ENCODE measurements around the gene ERN1. TPM values are rescaled to one million over a fixed set of nuclear protein-coding genes. Genes with fewer than 3 reads are reported as not detected.
"Not testable (repeated sequence)": the region's sequence is repeated elsewhere in the genome, so short reads cannot be mapped to it uniquely, and the experiment has no call there.

The ERN1 gene
- total RNA-seq, 1 experiment from 2014 or later, result 1.2 TPM

- in situ Hi-C loops (cut with HindIII; ENCODE audit: low pct_unique_long_range_greater_than_20kb, low sequenced_read_pairs), result no loop called here
- DNase-seq (ENCODE audit: low read depth), result peak; percentile 49
Observed at GRCh38 chr17:64025732-64026294, 104.1 kb downstream of the ERN1 start.

GRCh38 chr17:64024781-64025731, 104.9 kb downstream of the ERN1 start:
- no peak for DNase-seq (ENCODE audit: low read depth)
- in situ Hi-C loops (cut with HindIII; ENCODE audit: low pct_unique_long_range_greater_than_20kb, low sequenced_read_pairs), result no loop called here

DNA sequence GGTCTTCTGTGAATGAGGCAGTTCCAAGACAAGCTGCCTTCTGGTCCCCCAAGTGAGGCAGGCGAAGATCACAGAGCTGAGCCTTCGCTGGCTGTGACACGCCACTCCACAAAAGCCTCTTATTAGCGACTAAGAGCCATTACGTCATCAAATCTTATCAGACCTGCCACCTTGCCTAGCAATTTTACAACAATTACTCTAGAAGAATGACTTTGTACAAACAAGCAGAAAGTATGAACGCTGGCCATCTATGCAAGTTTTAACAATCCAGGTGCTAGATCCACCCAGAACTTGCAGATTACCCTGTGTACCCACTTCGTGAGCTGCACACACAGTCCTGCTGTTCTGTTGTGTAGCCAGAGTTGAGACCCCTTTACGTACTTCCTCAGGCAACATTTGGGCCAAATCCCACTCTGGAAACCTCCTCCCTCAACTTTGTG, 105.7 kb downstream of the ERN1 start:
- DNase-seq (ENCODE audit: low read depth), result no peak
- in situ Hi-C loops (cut with HindIII; ENCODE audit: low pct_unique_long_range_greater_than_20kb, low sequenced_read_pairs), result no loop called here

DNA sequence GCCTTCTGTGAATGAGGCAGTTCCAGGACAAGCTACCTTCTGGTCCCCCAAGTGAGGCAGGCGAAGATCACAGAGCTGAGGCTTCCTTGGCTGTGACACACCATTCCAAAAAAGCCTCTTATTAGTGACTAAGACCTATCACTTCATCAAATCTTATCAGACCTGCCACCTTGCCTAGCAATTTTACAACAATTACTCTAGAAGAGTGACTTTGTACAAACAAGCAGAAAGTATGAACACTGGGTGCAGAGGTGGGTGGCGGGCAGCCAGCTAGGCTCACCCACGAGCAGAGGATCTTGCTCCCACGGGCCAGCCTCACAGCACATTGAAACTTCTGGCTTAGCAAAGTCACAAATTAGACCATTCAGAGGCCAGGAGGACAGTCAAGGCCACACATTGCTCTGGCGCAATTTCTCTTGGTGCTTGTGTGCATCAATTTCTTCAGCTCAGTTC, 107.3 kb downstream of the ERN1 start:
- in situ Hi-C loops (cut with HindIII; ENCODE audit: low pct_unique_long_range_greater_than_20kb, low sequenced_read_pairs), result no loop called here
- no peak for DNase-seq (ENCODE audit: low read depth)

- no peak for DNase-seq (ENCODE audit: low read depth)
- in situ Hi-C loops (cut with HindIII; ENCODE audit: low pct_unique_long_range_greater_than_20kb, low sequenced_read_pairs), result no loop called here
Observed at GRCh38 chr17:64020056-64020766, 109.7 kb downstream of the ERN1 start, which contains the start of gene ICAM2. ICAM2 (minus strand) TSS chr17:64020633; CDS start chr17:64006691, 13,942 bp downstream.

GRCh38 chr17:64019551-64019961, 110.4 kb downstream of the ERN1 start:
- in situ Hi-C loops (cut with HindIII; ENCODE audit: low pct_unique_long_range_greater_than_20kb, low sequenced_read_pairs); DNase-seq (ENCODE audit: low read depth): not testable (repeated sequence)

- in situ Hi-C loops (cut with HindIII; ENCODE audit: low pct_unique_long_range_greater_than_20kb, low sequenced_read_pairs), result no loop called here
Observed at GRCh38 chr17:64017381-64017980, 112.5 kb downstream of the ERN1 start.

GRCh38 chr17:64016974-64017373, 113.0 kb downstream of the ERN1 start:
- in situ Hi-C loops (cut with HindIII; ENCODE audit: low pct_unique_long_range_greater_than_20kb, low sequenced_read_pairs), result no loop called here
- no peak for DNase-seq (ENCODE audit: low read depth)

More at GRCh38 chr17:64017381-64017980, 112.5 kb downstream of the ERN1 start:
- DNase-seq (ENCODE audit: low read depth), result no peak

DNA sequence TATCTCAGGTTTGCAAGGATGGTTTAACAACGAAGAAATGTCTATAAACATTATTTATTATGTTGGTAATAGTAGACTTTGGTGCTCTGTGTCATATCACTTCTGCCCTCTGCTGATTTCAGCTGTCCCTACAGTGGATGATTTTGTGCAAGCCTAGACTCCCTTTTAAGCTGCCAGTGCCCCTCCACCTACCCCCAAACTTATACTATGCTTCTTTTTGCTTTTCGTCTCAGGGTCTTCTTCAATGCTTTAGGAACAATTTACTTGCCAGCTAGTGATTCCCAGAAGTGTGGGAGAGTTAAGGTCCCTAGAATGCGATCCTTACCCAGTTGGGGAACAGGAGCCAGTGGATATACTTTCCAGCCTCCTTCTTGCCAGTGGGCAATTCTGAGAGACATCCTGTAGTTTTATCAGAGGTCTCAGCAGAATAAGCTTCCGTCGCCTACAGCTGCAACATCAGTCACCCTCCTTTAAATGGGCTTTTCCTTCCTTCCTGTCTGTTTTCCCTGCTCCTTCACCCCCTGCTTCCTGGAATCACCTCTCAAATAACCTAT, 113.6 kb downstream of the ERN1 start:
- DNase-seq (ENCODE audit: low read depth), result no peak
- in situ Hi-C loops (cut with HindIII; ENCODE audit: low pct_unique_long_range_greater_than_20kb, low sequenced_read_pairs), result no loop called here

- no peak for DNase-seq (ENCODE audit: low read depth)
- in situ Hi-C loops (cut with HindIII; ENCODE audit: low pct_unique_long_range_greater_than_20kb, low sequenced_read_pairs), result no loop called here
Observed at GRCh38 chr17:64015447-64015846, 114.5 kb downstream of the ERN1 start.

- DNase-seq (ENCODE audit: low read depth), result no peak
Observed at GRCh38 chr17:64009571-64010402, 120.2 kb downstream of the ERN1 start.

GRCh38 chr17:64008830-64009229, 121.1 kb downstream of the ERN1 start:
- in situ Hi-C loops (cut with HindIII; ENCODE audit: low pct_unique_long_range_greater_than_20kb, low sequenced_read_pairs), result no loop called here
- no peak for DNase-seq (ENCODE audit: low read depth)

More at GRCh38 chr17:64009571-64010402, 120.2 kb downstream of the ERN1 start:
- in situ Hi-C loops (cut with HindIII; ENCODE audit: low pct_unique_long_range_greater_than_20kb, low sequenced_read_pairs), result no loop called here

- no peak for DNase-seq (ENCODE audit: low read depth)
- in situ Hi-C loops (cut with HindIII; ENCODE audit: low pct_unique_long_range_greater_than_20kb, low sequenced_read_pairs), result no loop called here
Observed at GRCh38 chr17:64008346-64008745, 121.6 kb downstream of the ERN1 start.

- in situ Hi-C loops (cut with HindIII; ENCODE audit: low pct_unique_long_range_greater_than_20kb, low sequenced_read_pairs), result no loop called here
- no peak for DNase-seq (ENCODE audit: low read depth)
Observed at GRCh38 chr17:64007838-64008282, 122.1 kb downstream of the ERN1 start.

DNA sequence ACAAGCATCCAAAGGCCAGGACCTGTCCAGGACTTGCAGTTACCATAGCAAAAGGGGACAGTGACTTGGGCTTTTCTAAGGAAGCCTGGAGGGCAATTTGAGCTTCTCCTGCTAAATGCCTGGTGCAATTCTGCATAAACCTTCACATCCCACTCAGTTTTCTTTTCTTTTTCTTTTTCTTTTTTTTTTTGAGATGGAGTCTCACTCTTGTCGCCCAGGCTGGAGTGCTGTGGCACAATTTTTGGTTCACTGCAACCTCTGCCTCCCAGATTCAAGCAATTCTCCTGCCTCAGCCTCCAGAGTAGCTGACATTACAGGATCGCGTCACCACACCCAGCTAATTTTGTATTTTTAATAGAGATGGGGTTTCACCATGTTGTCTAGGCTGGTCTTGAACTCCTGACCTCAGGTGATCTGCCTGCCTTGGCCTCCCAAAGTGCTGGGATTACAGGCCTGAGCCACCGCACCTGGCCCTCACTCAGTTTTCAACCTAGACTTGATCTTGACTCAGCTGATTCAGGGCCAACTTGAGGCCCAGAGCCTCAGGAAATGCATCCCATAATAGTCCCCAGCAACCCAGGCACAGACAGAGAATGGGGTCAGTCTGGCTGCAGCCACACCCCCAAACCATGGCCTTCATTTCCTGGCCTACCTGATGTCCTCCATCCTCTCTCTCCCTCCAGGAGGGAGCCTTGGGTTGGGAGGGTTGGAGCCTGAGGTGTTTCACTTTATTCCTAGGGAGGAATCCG, 122.7 kb downstream of the ERN1 start:
- in situ Hi-C loops (cut with HindIII; ENCODE audit: low pct_unique_long_range_greater_than_20kb, low sequenced_read_pairs); DNase-seq (ENCODE audit: low read depth): not testable (repeated sequence)

DNA sequence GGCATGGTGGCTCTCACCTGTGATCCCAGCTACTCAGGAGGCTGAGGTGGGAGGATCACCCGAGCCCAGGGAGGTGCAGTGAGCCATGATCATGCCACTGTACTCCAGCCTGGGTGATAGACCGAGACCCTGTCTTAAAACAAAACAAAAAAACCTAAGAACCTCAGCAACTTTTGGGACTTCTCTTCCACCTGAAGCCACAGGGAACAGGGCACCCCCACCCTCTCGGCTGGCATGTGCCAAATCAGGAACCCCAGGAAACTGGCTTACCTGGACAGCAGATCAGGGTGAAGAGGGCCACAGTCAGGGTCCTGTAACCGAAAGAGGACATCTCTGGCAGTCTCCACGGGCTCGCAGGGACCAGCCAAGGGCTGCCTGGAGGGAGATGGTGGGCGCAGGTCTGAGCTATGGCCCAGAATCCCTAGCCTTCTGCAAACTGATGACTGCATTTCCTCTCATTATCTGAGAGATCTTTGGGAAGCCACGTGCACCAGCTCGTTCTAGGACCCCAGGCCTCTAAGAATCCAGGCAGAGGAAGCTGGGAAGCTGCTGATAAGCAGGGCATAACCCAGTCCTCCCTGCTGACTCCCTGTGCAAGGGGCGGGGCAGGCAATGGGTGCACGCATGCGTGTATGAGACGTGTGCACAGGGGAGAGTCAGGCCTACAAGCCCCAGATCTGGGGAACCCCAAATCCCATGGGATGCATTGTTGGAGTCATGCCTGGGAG, 123.4 kb downstream of the ERN1 start:
- no peak for DNase-seq (ENCODE audit: low read depth)
- in situ Hi-C loops (cut with HindIII; ENCODE audit: low pct_unique_long_range_greater_than_20kb, low sequenced_read_pairs), result no loop called here

Measured in Caki2 (cell line).